Cardiac fibroblast (primary cell): ENCODE results near the gene ADAMTSL2.
A peak's percentile ranks its signal among the peaks of the same experiment; 100 is the strongest.

ENCODE experiments used
- DNase-seq, 2 donors: peaks; one replicate each; pipeline versions ENCODE4 v3.0.0 to v3.0.0-alpha.2; 2010; ENCODE audit warnings: low read depth in 2 of 2
- H3K4me3 ChIP-seq, 2 donors: replicated peaks in 1 of 2; 1 replicate in 1 of 2; 2 replicates in 1 of 2; pipeline ENCODE4 v1.5.1; 2011; ENCODE audit warnings: low read depth in 2 of 2, low read length in 2 of 2, mild to moderate bottlenecking in 2 of 2, moderate library complexity in 1 of 2
- TF ChIP-seq, protein P1 (sequence below): IDR thresholded peaks from one replicate; pipeline ENCODE4 v1.5.1; 2011; ENCODE audit warnings: low read depth, mild to moderate bottlenecking, low read length, inconsistent platforms

ADAMTSL2 gene

DNA sequence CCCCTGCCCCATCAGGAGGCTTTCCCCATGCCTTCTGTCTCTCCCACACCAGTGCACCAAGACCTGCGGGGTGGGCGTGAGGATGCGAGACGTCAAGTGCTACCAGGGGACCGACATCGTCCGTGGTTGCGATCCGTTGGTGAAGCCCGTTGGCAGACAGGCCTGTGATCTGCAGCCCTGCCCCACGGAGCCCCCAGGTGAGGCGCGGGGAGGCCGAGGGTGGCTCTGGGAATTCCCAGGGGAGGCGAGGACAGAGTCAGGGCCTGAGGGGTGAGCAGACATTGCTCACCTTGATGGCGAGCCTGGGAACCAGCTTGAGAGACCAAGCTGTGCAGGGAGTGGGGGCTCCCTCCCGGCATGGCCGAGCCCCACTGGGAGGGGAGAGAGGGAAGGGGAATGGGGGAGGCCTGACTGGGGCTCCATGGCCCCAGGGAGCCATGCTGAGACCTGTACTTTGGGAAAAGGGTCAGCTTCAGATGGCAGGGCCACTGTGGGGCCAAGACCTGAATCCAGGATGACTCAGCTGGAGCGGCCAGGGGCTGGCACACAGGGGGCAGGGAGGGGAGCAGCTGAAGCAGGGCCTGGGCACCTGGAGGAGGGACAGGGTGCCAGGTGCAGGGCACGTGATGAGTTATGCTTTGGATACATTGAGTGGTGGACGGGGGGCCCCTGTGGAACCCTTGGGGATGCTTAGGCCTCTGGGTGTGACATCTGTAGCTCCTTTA lies 39.4 kb downstream of the ADAMTSL2 start:
- no peak overlapping the region for H3K4me3 ChIP-seq
- TF ChIP-seq, protein P1, sequence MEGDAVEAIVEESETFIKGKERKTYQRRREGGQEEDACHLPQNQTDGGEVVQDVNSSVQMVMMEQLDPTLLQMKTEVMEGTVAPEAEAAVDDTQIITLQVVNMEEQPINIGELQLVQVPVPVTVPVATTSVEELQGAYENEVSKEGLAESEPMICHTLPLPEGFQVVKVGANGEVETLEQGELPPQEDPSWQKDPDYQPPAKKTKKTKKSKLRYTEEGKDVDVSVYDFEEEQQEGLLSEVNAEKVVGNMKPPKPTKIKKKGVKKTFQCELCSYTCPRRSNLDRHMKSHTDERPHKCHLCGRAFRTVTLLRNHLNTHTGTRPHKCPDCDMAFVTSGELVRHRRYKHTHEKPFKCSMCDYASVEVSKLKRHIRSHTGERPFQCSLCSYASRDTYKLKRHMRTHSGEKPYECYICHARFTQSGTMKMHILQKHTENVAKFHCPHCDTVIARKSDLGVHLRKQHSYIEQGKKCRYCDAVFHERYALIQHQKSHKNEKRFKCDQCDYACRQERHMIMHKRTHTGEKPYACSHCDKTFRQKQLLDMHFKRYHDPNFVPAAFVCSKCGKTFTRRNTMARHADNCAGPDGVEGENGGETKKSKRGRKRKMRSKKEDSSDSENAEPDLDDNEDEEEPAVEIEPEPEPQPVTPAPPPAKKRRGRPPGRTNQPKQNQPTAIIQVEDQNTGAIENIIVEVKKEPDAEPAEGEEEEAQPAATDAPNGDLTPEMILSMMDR: no peak
- no peak for DNase-seq

DNA sequence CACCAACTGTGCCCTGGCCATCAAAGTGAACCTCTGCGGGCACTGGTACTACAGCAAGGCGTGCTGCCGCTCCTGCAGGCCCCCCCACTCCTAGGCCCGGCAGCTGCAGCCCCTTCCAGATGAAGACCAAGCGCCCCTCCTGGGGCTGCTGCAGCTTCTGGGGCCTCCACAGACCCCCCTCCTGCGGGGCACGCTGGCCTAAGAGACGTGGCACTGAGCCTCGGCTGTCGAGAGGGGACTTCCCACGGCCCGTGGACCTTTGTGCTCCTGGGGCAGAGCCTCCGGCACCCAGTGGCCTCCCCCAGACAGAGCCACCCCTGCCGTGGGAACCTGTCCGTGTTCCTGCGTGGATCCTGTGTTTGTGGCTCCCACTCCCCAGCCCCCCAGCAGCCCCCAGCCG lies 40.3 kb downstream of the ADAMTSL2 start:
- TF ChIP-seq, protein P1: no peak
- DNase-seq: no peak
- no peak overlapping the region for H3K4me3 ChIP-seq

DNA sequence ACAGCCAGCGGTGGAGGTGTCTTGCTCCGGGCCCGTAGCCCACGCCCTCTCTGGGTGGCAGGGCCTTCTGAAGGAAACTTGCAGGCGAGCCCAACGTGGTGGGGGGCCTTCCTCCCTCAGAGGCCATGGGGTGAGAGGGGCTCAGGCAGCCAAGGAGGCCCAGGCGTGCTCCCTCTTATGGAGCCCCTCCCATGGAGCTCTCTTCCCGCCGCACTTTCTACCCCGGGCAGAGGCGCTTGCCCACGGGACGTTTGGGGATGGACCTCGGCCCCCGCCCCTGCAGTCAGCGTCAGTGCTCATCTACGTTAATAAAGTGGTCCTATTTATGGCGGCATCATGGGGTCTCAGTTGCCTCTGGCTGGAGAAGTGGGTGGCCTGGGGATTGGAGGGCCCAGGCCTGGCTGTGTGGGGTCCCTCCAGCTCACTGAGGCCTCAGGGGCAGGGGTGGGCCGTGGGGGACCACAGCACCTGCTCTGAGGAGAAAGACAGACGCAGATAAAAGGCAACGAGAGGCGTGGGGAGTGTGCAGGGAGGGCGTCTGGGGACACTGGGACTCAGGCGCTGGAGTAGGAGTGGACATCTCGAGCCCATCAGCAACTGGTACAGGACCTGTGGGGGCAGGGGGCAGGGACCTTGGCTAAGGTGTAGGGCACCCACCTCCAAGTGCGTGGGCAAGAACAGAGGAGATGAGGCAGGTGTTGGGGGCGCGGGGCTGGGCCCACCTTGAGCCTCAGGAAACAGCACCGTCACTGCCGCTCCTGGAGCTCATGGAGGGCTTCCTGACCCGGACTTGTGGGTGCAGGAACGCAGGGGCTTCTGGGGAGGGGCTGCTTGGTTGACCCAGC lies 40.9 kb downstream of the ADAMTSL2 start:
- TF ChIP-seq, protein P1: no peak
- no peak overlapping the region for H3K4me3 ChIP-seq
- no peak for DNase-seq

DNA sequence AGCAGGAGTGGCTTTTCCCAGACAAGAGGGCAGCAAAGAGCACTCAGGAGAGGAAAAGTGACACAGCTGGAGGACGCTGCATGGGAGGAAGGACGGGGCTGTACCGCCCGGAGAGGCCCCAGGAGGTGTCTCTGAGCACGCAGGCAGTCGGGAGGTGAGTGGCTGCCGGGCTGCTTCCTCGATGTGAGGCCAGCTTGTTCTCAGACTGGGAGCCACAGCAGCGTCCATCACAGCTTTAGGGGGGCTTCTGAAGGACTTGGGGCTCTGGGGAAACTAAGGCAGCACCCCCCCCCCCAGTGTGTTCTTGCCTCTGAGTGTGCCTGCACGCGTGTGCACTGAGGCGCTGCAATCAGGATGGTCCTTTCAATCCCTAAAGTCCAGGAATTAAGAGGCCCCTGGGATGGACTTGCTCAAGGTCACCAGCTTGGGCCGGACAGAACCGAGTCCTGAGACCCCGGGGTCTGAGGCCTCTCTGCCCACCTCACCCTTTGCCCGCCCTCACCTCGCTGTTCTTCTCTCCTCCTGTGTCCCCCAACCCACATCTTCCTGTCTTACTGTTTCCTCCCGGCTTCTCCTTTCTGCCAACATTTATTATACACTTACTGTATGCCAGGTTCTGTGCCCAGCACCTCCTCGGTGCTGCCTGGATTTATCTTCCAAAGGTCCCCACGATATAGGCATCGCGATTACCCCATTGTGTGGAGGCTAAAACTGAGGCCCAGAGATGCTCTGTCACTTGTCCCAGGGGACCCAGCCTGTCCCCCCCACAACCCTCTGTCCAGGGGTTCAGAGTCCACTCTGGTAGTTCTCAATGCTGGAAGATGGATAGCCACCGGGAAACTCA lies 41.7 kb downstream of the ADAMTSL2 start:
- DNase-seq: no peak
- no peak overlapping the region for H3K4me3 ChIP-seq
- TF ChIP-seq, protein P1: no peak

DNA sequence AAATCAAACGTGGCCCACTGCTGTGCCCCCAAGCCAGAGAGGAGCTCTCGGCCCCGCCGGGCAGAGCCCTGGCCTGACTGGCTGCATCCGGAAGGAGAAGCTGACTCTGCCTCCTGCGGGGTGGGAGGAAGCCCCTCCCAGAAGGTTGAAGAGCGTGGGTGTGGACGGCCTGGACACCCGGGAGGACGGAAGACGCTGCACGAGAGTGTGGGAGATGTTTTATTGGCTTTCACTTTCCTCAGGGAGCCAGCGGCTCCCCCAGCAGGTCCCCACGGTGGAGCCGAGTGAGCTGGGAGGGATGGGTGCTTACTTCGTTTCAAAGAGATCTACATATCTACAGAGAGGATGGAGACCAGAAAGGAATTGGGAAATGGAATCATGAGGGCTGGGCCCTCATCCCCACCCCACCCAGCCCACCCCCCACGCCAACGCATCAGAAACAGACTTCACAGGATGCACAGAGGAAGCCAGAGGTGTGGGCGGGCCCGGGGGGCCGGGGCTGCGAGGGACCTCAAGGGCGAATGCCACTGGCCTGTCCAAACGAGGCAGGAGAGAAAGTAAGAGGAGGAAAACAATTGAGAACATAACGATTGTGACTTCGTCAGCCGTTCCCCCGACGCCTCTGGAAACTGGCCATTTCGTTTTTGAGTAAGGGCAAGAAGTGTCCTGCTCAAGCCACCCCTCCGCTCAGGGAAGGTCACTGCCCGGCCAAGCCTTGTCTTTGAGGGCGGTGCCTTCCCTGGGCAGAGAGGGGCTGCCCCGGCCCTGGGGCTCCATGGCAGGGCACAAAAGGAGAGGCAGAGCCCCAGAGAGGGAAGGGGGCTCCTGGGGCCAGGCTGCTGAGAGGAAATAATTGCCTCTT lies 42.6 kb downstream of the ADAMTSL2 start:
- no peak overlapping the region for H3K4me3 ChIP-seq
- peak; percentile 21 to 81 for DNase-seq
- TF ChIP-seq, protein P1: no peak

DNA sequence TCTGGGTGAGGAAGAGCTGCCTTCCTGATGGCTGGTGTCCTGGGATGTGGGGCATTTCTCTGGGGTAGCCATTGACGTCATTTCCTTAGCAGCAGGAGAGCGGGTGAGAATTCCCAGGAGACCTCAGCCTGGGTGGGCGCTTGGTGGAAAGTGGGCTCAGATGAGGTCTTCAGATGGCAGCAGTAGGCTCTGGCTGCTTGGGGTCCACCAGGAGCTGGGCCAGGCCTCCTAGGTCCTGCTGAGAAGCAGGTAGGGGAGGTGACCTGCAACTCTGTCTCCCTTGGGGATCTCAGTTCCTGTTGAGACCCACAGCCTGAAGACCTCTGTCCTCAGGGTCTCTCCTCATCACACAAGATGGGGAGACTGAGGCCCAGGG lies 43.2 kb downstream of the ADAMTSL2 start:
- no peak for DNase-seq
- TF ChIP-seq, protein P1: no peak
- H3K4me3 ChIP-seq: no peak overlapping the region
